Natural killer cell treated with Interleukin-12 subunit alpha and Interleukin-12 subunit beta and Interleukin-15 and Interleukin-18, amount 100 ng/mL, for 72 hours (primary cell): ENCODE measurements around the gene ANO4. TPM values are rescaled to one million over a fixed set of nuclear protein-coding genes. Genes with fewer than 3 reads are reported as not detected.

ENCODE experiments used
- ATAC-seq, 2 donors: fragments of 150-1000 bp; cut with Tn5 transposase in 1 of 2; sonication (Bioruptor Pico), chemical (Tn5 transposase) in 1 of 2; 2 replicates each; pipeline ENCODE4 v1.10.0; 2021
- DNase-seq: peaks from one replicate; pipeline ENCODE4 v3.0.0; 2022; ENCODE audit warnings: low spot score
- H3K27ac Mint-ChIP-seq, 2 donors: 1 replicate in 1 of 2; 2 replicates in 1 of 2; pipeline ENCODE4 v1.8.0; 2022; ENCODE audit warnings: mixed read lengths in 2 of 2, mild to moderate bottlenecking in 1 of 2, moderate library complexity in 1 of 2
- H3K27me3 Mint-ChIP-seq, 2 donors: 1 replicate in 1 of 2; 2 replicates in 1 of 2; pipeline ENCODE4 v1.8.0; 2022; ENCODE audit warnings: mixed read lengths in 2 of 2
- H3K36me3 Mint-ChIP-seq: one replicate; pipeline ENCODE4 v1.8.0; 2022; ENCODE audit warnings: mixed read lengths
- H3K4me1 Mint-ChIP-seq, 2 donors: 1 replicate in 1 of 2; 2 replicates in 1 of 2; pipeline ENCODE4 v1.8.0; 2022; ENCODE audit warnings: low read depth in 2 of 2, mixed read lengths in 2 of 2, mild to moderate bottlenecking in 1 of 2
- H3K4me3 Mint-ChIP-seq: one replicate; pipeline ENCODE4 v1.8.0; 2022; ENCODE audit warnings: mixed read lengths
- H3K9me3 Mint-ChIP-seq: 2 replicates; pipeline ENCODE4 v1.8.0; 2022; ENCODE audit warnings: mixed read lengths
- total RNA-seq, 2 donors: library from RNA; stranded (reverse); gene quantifications; one replicate each; pipeline ENCODE4 v1.2.3, GENCODE V29; 2022

Gene ANO4
- total RNA-seq, 2 donors from 2014 or later, result not detected

DNA sequence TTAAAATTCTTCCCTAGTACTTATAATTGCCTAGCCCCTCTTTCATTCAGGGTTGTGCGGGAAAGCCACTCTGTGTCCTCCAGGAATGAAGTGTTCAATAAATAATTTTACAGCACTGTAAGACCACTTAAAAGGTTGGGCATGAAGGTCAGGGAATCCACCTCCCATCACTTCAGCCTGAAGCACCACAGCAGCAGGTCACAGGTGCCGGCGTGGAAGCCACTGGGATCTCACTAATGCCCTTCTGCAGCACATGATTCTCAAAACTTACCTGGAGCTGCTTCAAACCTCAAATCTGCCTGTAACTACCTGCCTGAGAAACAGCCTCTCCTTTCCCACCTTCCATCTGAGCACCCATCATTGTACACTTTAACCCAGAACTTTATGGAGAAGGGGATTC, 159.5 kb downstream of the ANO4 start:
- H3K9me3 Mint-ChIP-seq, result peaks cover under 1% of the 10 kb centered on the region
- no peaks in the 10 kb centered on the region for H3K36me3 Mint-ChIP-seq
- H3K4me1 Mint-ChIP-seq, result no peaks in the 10 kb centered on the region
- H3K27ac Mint-ChIP-seq, result no peak overlapping the region
- ATAC-seq (no peak), DNase-seq (no peak)
- no peaks in the 10 kb centered on the region for H3K27me3 Mint-ChIP-seq
- no peak overlapping the region for H3K4me3 Mint-ChIP-seq

GRCh38 chr12:100955139-100955538, 160.6 kb downstream of the ANO4 start:
- Mint-ChIP-seq H3K27me3 (no peaks in the 10 kb centered on the region), H3K4me3 (no peak overlapping the region), H3K36me3 (no peaks in the 10 kb centered on the region), H3K4me1 (no peaks in the 10 kb centered on the region), H3K27ac (no peak overlapping the region), H3K9me3 (peaks cover 4% of the 10 kb centered on the region)
- no peak for DNase-seq
- no peak for ATAC-seq

- H3K27me3 Mint-ChIP-seq, result no peaks in the 10 kb centered on the region
- no peak for DNase-seq
- no peak overlapping the region for H3K4me3 Mint-ChIP-seq
- H3K9me3 Mint-ChIP-seq, result peaks cover 4% of the 10 kb centered on the region
- H3K36me3 Mint-ChIP-seq, result no peaks in the 10 kb centered on the region
- ATAC-seq, result no peak
- H3K27ac Mint-ChIP-seq, result no peak overlapping the region
- H3K4me1 Mint-ChIP-seq, result no peaks in the 10 kb centered on the region
These were observed 161.8 kb downstream of the ANO4 start for GRCh38 chr12:100956311-100956852.

- Mint-ChIP-seq H3K27me3 (no peaks in the 10 kb centered on the region), H3K36me3 (no peaks in the 10 kb centered on the region), H3K4me1 (no peaks in the 10 kb centered on the region), H3K9me3 (peaks cover 9% of the 10 kb centered on the region), H3K27ac (no peak overlapping the region), H3K4me3 (no peak overlapping the region)
- DNase-seq (no peak), ATAC-seq (no peak)
These were observed 164.9 kb downstream of the ANO4 start for GRCh38 chr12:100959481-100959880.

DNA sequence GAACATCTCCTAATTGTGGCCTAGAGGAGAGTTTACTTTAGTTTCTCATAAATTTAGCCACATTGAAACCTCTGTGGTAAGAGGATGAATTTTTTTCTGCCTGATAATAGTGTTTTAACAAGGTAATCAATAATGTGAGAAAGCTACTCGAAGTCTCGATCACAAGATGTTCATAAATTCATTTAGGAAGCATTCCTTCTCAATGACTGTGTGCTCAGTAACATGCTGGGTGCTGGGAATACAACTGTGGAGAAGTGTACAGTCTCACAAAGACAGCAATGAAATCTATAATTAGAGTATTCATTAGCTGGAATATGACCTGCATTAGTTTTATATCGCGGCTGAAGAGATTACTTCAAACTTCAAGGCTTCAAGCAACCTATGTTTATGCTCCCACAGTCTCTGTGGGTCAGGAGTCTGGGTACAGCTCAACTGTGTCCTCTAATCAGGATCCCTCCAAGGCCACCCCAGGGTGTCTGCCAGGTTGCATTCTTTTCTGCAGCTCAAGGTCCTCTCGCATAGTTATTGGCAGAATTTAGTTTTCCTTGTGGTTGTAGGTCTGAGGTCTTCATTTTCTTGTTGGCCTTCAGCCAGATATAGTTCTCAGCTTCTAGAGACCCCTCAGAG, 167.6 kb downstream of the ANO4 start:
- H3K27ac Mint-ChIP-seq, result no peak overlapping the region
- ATAC-seq (no peak), DNase-seq (no peak)
- H3K36me3 Mint-ChIP-seq, result no peaks in the 10 kb centered on the region
- H3K27me3 Mint-ChIP-seq, result no peaks in the 10 kb centered on the region
- H3K9me3 Mint-ChIP-seq, result peaks cover 15% of the 10 kb centered on the region
- no peaks in the 10 kb centered on the region for H3K4me1 Mint-ChIP-seq
- no peak overlapping the region for H3K4me3 Mint-ChIP-seq

DNA sequence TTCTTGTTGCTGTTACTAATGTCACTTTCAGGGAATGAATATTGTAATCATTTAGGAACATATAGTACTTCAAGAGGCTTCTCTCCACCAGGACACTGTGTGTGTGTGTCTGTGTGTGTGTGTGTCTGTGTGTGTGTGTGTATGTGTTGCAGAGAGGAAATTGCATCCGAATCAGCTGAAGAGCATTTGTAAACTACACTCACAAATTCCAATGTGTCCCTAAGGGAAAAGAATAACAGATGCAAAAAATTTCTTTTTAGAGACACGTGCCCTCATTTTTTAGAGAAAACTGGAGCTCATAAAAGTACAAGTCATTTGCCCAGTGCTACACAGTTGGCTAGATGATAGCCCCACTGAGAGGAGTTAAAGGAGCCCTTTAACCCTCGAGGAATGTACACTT, 168.8 kb downstream of the ANO4 start:
- H3K27me3 Mint-ChIP-seq, result no peaks in the 10 kb centered on the region
- H3K4me3 Mint-ChIP-seq, result no peak overlapping the region
- peaks cover 15% of the 10 kb centered on the region for H3K9me3 Mint-ChIP-seq
- H3K27ac Mint-ChIP-seq, result no peak overlapping the region
- no peak for ATAC-seq
- no peaks in the 10 kb centered on the region for H3K36me3 Mint-ChIP-seq
- no peak for DNase-seq
- H3K4me1 Mint-ChIP-seq, result no peaks in the 10 kb centered on the region

DNA sequence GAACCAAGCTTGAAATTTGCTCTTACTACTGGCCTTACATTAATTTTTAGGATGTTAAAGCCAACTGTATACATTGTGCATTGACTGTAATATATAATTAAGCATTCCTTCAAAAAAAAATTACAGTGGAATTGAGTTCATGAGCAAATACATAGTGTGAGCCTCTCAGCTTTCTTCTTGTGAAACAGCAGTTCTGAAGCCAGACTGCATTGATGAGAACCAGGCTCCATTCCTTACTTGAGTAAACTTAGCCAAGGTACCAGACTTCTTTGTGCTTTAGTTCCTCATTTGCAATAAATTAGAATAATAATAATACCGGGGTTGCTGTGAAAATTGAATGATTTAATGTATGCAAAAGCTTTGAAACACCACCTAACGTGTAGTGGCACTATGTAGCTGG, 169.5 kb downstream of the ANO4 start:
- Mint-ChIP-seq H3K4me1 (no peaks in the 10 kb centered on the region), H3K27ac (no peak overlapping the region), H3K4me3 (no peak overlapping the region), H3K27me3 (no peaks in the 10 kb centered on the region), H3K36me3 (no peaks in the 10 kb centered on the region), H3K9me3 (peaks cover 15% of the 10 kb centered on the region)
- DNase-seq (no peak), ATAC-seq (no peak)

GRCh38 chr12:100967189-100967588, 172.6 kb downstream of the ANO4 start:
- Mint-ChIP-seq H3K4me1 (no peaks in the 10 kb centered on the region), H3K36me3 (no peaks in the 10 kb centered on the region), H3K27ac (no peak overlapping the region), H3K9me3 (peaks cover 10% of the 10 kb centered on the region), H3K27me3 (no peaks in the 10 kb centered on the region), H3K4me3 (no peak overlapping the region)
- ATAC-seq (no peak), DNase-seq (no peak)

GRCh38 chr12:100970894-100971293, 176.3 kb downstream of the ANO4 start:
- DNase-seq (no peak), ATAC-seq (no peak)
- Mint-ChIP-seq H3K27ac (no peak overlapping the region), H3K36me3 (no peaks in the 10 kb centered on the region), H3K27me3 (no peaks in the 10 kb centered on the region), H3K4me3 (no peak overlapping the region), H3K9me3 (no peaks in the 10 kb centered on the region), H3K4me1 (no peaks in the 10 kb centered on the region)

- Mint-ChIP-seq H3K27me3 (no peaks in the 10 kb centered on the region), H3K9me3 (no peaks in the 10 kb centered on the region), H3K4me3 (no peak overlapping the region), H3K27ac (no peak overlapping the region), H3K36me3 (no peaks in the 10 kb centered on the region), H3K4me1 (no peaks in the 10 kb centered on the region)
- no peak for ATAC-seq
- no peak for DNase-seq
These were observed 177.5 kb downstream of the ANO4 start for GRCh38 chr12:100972121-100972520.

DNA sequence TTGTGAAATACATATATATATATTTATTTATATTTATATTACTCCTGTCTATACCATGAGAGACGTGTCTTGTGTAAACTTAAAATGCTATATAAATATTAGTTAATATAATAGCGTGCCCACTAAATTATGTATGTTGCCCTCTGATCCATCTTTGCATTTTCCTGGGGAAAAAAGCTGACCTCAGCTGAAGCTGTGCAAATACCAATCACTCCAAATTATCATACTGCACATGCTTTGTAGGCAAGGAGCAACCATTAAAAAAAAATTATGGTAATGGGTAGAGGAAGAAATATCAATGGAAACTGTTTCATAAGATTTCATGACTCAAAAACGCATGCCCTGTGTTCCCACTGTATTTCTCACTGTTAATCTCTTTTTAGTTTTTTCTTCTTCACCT, 179.8 kb downstream of the ANO4 start:
- Mint-ChIP-seq H3K27me3 (no peaks in the 10 kb centered on the region), H3K4me3 (no peak overlapping the region), H3K36me3 (no peaks in the 10 kb centered on the region), H3K27ac (no peak overlapping the region), H3K4me1 (no peaks in the 10 kb centered on the region), H3K9me3 (peaks cover 14% of the 10 kb centered on the region)
- DNase-seq, result no peak
- ATAC-seq, result no peak

GRCh38 chr12:100974747-100975146, 180.2 kb downstream of the ANO4 start:
- Mint-ChIP-seq H3K27me3 (no peaks in the 10 kb centered on the region), H3K36me3 (no peaks in the 10 kb centered on the region), H3K4me3 (no peak overlapping the region), H3K4me1 (no peaks in the 10 kb centered on the region), H3K27ac (no peak overlapping the region), H3K9me3 (peaks cover 15% of the 10 kb centered on the region)
- ATAC-seq (no peak), DNase-seq (no peak)

DNA sequence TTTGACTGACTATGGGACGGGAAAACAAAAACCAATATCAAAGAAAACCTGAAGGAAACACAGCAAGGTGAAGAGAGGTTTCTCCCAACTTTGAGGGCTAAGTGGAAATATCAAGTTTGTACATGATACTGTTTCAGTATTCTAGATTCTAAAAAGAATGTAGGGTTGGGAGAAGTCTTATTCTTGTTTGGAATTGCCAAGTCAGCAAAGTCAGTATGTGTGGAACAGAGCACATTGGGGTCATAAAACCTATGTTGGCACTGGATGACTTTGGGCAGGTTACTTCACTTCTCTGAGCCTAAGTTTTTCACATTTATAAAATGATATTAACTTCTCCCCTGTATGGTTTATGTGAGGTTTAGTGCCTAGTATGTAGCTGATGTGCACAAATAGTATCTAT, 182.2 kb downstream of the ANO4 start:
- H3K36me3 Mint-ChIP-seq, result no peaks in the 10 kb centered on the region
- H3K27me3 Mint-ChIP-seq, result no peaks in the 10 kb centered on the region
- DNase-seq (no peak), ATAC-seq (no peak)
- no peak overlapping the region for H3K4me3 Mint-ChIP-seq
- H3K4me1 Mint-ChIP-seq, result no peaks in the 10 kb centered on the region
- peaks cover 15% of the 10 kb centered on the region for H3K9me3 Mint-ChIP-seq
- no peak overlapping the region for H3K27ac Mint-ChIP-seq

DNA sequence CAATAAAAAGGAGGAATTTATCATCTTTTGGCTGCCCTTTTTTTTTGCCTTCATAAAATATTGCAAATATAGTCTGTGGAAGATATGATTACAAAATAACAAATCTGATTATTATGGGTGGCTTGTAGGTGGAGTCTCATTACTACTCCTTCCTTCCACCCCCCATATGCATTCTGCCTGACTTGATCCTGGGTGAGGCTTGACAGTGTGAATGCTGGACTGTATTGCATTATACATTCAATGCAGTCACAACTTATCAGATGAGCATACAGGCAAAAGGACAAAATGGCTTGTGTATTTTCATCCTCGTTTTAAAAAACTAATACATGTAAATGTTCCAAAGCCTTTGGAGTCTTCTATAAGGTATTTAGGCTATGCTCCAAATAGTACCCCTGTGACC, 186.3 kb downstream of the ANO4 start:
- H3K27me3 Mint-ChIP-seq, result no peaks in the 10 kb centered on the region
- H3K4me1 Mint-ChIP-seq, result no peaks in the 10 kb centered on the region
- ATAC-seq (no peak), DNase-seq (no peak)
- H3K36me3 Mint-ChIP-seq, result no peaks in the 10 kb centered on the region
- H3K27ac Mint-ChIP-seq, result no peak overlapping the region
- peaks cover 19% of the 10 kb centered on the region for H3K9me3 Mint-ChIP-seq
- no peak overlapping the region for H3K4me3 Mint-ChIP-seq
